ENCODE data around the gene ARMC6.

ARMC6 gene

GRCh38 chr19:19107654-19108053, 74.3 kb downstream of the ARMC6 start:
- DNase-seq = no peak

Data from right kidney (tissue), 1 donor.